Measurements from ENCODE around the gene FAM20B. TPM values are rescaled to one million over a fixed set of nuclear protein-coding genes. Genes with fewer than 3 reads are reported as not detected.

The FAM20B gene
- total RNA-seq, 4 donors from 2014 or later, result 19.7 to 43.7 (median 32.6) TPM

- ATAC-seq (peak in 1 of 2 donors; percentile 12), DNase-seq (no peak)
- intact Hi-C loops (cut with DNase I; ENCODE audit: low total_unique reads) (loop anchor here (1.0 to 10.0 kb wide), 3 partner anchors 10 to 546 kb away; partner anchors contain the start of gene SOAT1), in situ Hi-C loops (cut with MboI; ENCODE audit: low sequenced_read_pairs in 4 of 4) (loop anchor here in 1 of 4 donors (5.0 to 25.0 kb wide), 2 partner anchors 286 to 731 kb away; partner anchors contain the start of gene AXDND1)
- H3K27me3 ChIP-seq, result no peaks in the 10 kb centered on the region
- peaks cover 0 to 13% of the 10 kb centered on the region in 2 donors for H3K36me3 ChIP-seq
- H3K9me3 ChIP-seq, result no peaks in the 10 kb centered on the region
- TF ChIP-seq CTCF (IDR thresholded peaks at IDR 0.05 in 4 of 5, conservative IDR thresholded peaks at IDR 0.05 in 1 of 5) (no peak), POLR2A (IDR thresholded peaks at IDR 0.05) (no peak)
- H3K4me1 ChIP-seq, result peaks cover 17 to 18% of the 10 kb centered on the region in 2 donors
- peak overlapping the region; percentile 93 to 97 (median 96) for H3K27ac ChIP-seq
- peak overlapping the region; percentile 81 to 98 (median 87) for H3K4me3 ChIP-seq
Measured at GRCh38 chr1:179080866-179081686, 55.4 kb downstream of the FAM20B start.

- H3K36me3 ChIP-seq, result peaks cover 0 to 15% of the 10 kb centered on the region in 2 donors
- in situ Hi-C loops (cut with MboI; ENCODE audit: low sequenced_read_pairs in 4 of 4), result loop anchor here in 1 of 4 donors (5.0 to 25.0 kb wide), 2 partner anchors 285 to 730 kb away; partner anchors contain the start of gene AXDND1
- ATAC-seq, result peak; percentile 85 to 88
Measured at GRCh38 chr1:179081687-179082332, 56.1 kb downstream of the FAM20B start, which contains the start of gene TOR3A. TSS of gene TOR3A (plus strand) at chr1:179082070. CDS start at chr1:179082129, 59 bp downstream.

GRCh38 chr1:179082333-179082998 is 56.8 kb downstream of the FAM20B start:
- Histone ChIP-seq H3K4me3 (peak overlapping the region; percentile 81 to 98 (median 87)), H3K27ac (peak overlapping the region; percentile 93 to 97 (median 96)), H3K9me3 (no peaks in the 10 kb centered on the region), H3K27me3 (no peaks in the 10 kb centered on the region), H3K4me1 (peaks cover 17 to 18% of the 10 kb centered on the region in 2 donors), H3K36me3 (peaks cover 0 to 15% of the 10 kb centered on the region in 2 donors)
- intact Hi-C loops (cut with DNase I; ENCODE audit: low total_unique reads), result loop anchor here (1.0 to 10.0 kb wide), 3 partner anchors 57 to 548 kb away; partner anchors contain the start of gene FAM20B
- DNase-seq, result peak in 1 of 2 donors; percentile 48
- in situ Hi-C loops (cut with MboI; ENCODE audit: low sequenced_read_pairs in 4 of 4), result loop anchor here in 1 of 4 donors (5.0 to 25.0 kb wide), 2 partner anchors 285 to 730 kb away; partner anchors contain the start of gene AXDND1
- TF ChIP-seq CTCF (IDR thresholded peaks at IDR 0.05 in 4 of 5, conservative IDR thresholded peaks at IDR 0.05 in 1 of 5) (no peak), POLR2A (IDR thresholded peaks at IDR 0.05) (no peak)
- ATAC-seq, result peak; percentile 13 to 27

More at GRCh38 chr1:179081687-179082332, 56.1 kb downstream of the FAM20B start, which contains the start of gene TOR3A:
- Histone ChIP-seq H3K4me3 (peak within 1 kb of the TSS; percentile 81 to 98 (median 87)), H3K4me1 (peaks cover 17 to 18% of the 10 kb centered on the region in 2 donors), H3K27ac (peak within 1 kb of the TSS; percentile 93 to 97 (median 96)), H3K27me3 (no peaks in the 10 kb centered on the region), H3K9me3 (no peaks in the 10 kb centered on the region)
- DNase-seq, result peak; percentile 95 to 97
- TF ChIP-seq CTCF (IDR thresholded peaks at IDR 0.05 in 4 of 5, conservative IDR thresholded peaks at IDR 0.05 in 1 of 5) (no peak), POLR2A (IDR thresholded peaks at IDR 0.05) (peak; percentile 95 to 97)
- intact Hi-C loops (cut with DNase I; ENCODE audit: low total_unique reads), result loop anchor here (1.0 to 10.0 kb wide), 5 partner anchors 9 to 547 kb away; partner anchors contain the start of genes FAM20B and SOAT1

- no peaks in the 10 kb centered on the region for H3K9me3 ChIP-seq
- peaks cover 17 to 18% of the 10 kb centered on the region in 2 donors for H3K4me1 ChIP-seq
- peak overlapping the region; percentile 81 to 98 (median 87) for H3K4me3 ChIP-seq
- TF ChIP-seq POLR2A (IDR thresholded peaks at IDR 0.05) (no peak), CTCF (IDR thresholded peaks at IDR 0.05 in 4 of 5, conservative IDR thresholded peaks at IDR 0.05 in 1 of 5) (no peak)
- DNase-seq, result no peak
- intact Hi-C loops (cut with DNase I; ENCODE audit: low total_unique reads) (loop anchor here (1.0 to 10.0 kb wide), 3 partner anchors 58 to 548 kb away; partner anchors contain the start of gene FAM20B), in situ Hi-C loops (cut with MboI; ENCODE audit: low sequenced_read_pairs in 4 of 4) (loop anchor here in 1 of 4 donors (5.0 to 25.0 kb wide), 2 partner anchors 284 to 729 kb away; partner anchors contain the start of gene AXDND1)
- H3K36me3 ChIP-seq, result peaks cover 0 to 19% of the 10 kb centered on the region in 2 donors
- H3K27ac ChIP-seq, result peak overlapping the region; percentile 93 to 97 (median 96)
- ATAC-seq, result no peak
- no peaks in the 10 kb centered on the region for H3K27me3 ChIP-seq
Measured at GRCh38 chr1:179082999-179083335, 57.3 kb downstream of the FAM20B start.

All from gastrocnemius medialis (tissue), 4 donors.